ENCODE measurements around the gene CAB39L.

DNA sequence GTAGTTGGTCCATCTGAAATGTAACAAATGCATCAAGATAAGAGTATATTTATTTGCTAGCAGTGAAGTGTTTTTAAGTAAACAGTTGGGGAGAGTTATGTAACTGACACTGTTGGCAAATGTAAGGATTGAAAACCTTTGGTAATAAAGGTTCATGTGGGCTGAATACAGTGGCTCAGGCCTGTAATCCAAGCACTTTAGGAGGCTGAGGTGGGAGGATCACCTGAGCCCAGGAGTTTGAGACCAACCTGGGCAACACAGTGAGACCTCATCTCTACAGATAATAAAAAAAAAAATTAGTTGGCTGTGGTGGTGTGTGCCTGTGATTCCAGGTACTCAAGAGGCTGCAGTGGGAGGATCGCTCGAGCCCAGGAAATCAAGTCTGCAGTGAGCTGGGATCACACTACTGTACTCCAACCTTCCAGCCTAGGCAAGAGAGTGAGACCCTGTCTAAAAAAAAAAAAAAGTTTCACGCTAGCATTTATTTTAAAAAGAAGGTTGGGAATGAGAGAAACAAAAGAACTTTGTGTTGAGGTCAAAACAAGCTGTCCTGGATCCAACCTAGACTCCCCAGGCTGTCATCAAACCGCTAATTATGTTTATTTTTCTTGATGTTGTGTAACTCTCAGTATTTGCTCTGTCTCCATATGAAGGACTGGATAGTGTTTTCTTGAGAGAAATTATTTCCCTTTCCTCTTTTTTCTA is 20.9 kb upstream of the CAB39L start:
- TF ChIP-seq, protein P1, sequence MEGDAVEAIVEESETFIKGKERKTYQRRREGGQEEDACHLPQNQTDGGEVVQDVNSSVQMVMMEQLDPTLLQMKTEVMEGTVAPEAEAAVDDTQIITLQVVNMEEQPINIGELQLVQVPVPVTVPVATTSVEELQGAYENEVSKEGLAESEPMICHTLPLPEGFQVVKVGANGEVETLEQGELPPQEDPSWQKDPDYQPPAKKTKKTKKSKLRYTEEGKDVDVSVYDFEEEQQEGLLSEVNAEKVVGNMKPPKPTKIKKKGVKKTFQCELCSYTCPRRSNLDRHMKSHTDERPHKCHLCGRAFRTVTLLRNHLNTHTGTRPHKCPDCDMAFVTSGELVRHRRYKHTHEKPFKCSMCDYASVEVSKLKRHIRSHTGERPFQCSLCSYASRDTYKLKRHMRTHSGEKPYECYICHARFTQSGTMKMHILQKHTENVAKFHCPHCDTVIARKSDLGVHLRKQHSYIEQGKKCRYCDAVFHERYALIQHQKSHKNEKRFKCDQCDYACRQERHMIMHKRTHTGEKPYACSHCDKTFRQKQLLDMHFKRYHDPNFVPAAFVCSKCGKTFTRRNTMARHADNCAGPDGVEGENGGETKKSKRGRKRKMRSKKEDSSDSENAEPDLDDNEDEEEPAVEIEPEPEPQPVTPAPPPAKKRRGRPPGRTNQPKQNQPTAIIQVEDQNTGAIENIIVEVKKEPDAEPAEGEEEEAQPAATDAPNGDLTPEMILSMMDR (conservative IDR thresholded peaks at IDR 0.05; ENCODE audit: low read length): no peak
- no peak for TF ChIP-seq EZH2phosphoT487 (IDR thresholded peaks at IDR 0.05; ENCODE audit: borderline replicate concordance, low read depth, low read length)
